TTC549 (cell line): ENCODE data around the gene RPL29.
"Not testable (repeated sequence)": the region's sequence is repeated elsewhere in the genome, so short reads cannot be mapped to it uniquely, and the experiment has no call there.

ENCODE experiments used
- FAIRE-seq: peaks from 2 replicates; lab custom pipeline; 2012; peaks lifted over from hg19 to GRCh38; lab: Jason Lieb, UNC

RPL29 gene

GRCh38 chr3:51995346-51996163 lies at the start of gene RPL29:
TSS of gene RPL29 (minus strand) at chr3:51995895. CDS start at chr3:51995461, 434 bp downstream.
- FAIRE-seq: peak; percentile 77

- FAIRE-seq: no peak
Observed at GRCh38 chr3:52044869-52045619, 49.3 kb upstream of the RPL29 start.

- FAIRE-seq: no peak
Observed at GRCh38 chr3:52043750-52044149, 48.1 kb upstream of the RPL29 start.

- FAIRE-seq: not testable (repeated sequence)
Observed at GRCh38 chr3:52043039-52043438, 47.3 kb upstream of the RPL29 start.

GRCh38 chr3:52041118-52041731 lies 45.5 kb upstream of the RPL29 start:
- FAIRE-seq: no peak

- no peak for FAIRE-seq
Observed at GRCh38 chr3:52040600-52040999, 44.9 kb upstream of the RPL29 start.

GRCh38 chr3:52039846-52040245 lies 44.2 kb upstream of the RPL29 start:
- FAIRE-seq: no peak

GRCh38 chr3:52039426-52039825 lies 43.7 kb upstream of the RPL29 start:
- no peak for FAIRE-seq

GRCh38 chr3:52038227-52038626 lies 42.5 kb upstream of the RPL29 start:
- FAIRE-seq: no peak

GRCh38 chr3:52037291-52037690 lies 41.6 kb upstream of the RPL29 start:
- no peak for FAIRE-seq

GRCh38 chr3:52036829-52037228 lies 41.1 kb upstream of the RPL29 start:
- FAIRE-seq: no peak

- FAIRE-seq: no peak
Observed at GRCh38 chr3:52036222-52036694, 40.6 kb upstream of the RPL29 start.

GRCh38 chr3:52034651-52035050 lies 39.0 kb upstream of the RPL29 start:
- FAIRE-seq: no peak

- no peak for FAIRE-seq
Observed at GRCh38 chr3:52034212-52034611, 38.5 kb upstream of the RPL29 start.

GRCh38 chr3:52033748-52034147 lies 38.1 kb upstream of the RPL29 start:
- not testable (repeated sequence) for FAIRE-seq

GRCh38 chr3:52032702-52033408 lies 37.2 kb upstream of the RPL29 start:
- FAIRE-seq: no peak

GRCh38 chr3:52031896-52032295 lies 36.2 kb upstream of the RPL29 start:
- FAIRE-seq: no peak

GRCh38 chr3:52030714-52031310 lies 35.1 kb upstream of the RPL29 start:
- FAIRE-seq: no peak

GRCh38 chr3:52029535-52029934 lies 33.8 kb upstream of the RPL29 start:
- FAIRE-seq: no peak

GRCh38 chr3:52029053-52029452 lies 33.4 kb upstream of the RPL29 start:
- FAIRE-seq: no peak

GRCh38 chr3:52028572-52028971 lies 32.9 kb upstream of the RPL29 start:
- FAIRE-seq: no peak

GRCh38 chr3:52026041-52026440 lies 30.3 kb upstream of the RPL29 start:
- no peak for FAIRE-seq
